ENCODE data around the gene ANKRD40CL.

The ANKRD40CL gene

DNA sequence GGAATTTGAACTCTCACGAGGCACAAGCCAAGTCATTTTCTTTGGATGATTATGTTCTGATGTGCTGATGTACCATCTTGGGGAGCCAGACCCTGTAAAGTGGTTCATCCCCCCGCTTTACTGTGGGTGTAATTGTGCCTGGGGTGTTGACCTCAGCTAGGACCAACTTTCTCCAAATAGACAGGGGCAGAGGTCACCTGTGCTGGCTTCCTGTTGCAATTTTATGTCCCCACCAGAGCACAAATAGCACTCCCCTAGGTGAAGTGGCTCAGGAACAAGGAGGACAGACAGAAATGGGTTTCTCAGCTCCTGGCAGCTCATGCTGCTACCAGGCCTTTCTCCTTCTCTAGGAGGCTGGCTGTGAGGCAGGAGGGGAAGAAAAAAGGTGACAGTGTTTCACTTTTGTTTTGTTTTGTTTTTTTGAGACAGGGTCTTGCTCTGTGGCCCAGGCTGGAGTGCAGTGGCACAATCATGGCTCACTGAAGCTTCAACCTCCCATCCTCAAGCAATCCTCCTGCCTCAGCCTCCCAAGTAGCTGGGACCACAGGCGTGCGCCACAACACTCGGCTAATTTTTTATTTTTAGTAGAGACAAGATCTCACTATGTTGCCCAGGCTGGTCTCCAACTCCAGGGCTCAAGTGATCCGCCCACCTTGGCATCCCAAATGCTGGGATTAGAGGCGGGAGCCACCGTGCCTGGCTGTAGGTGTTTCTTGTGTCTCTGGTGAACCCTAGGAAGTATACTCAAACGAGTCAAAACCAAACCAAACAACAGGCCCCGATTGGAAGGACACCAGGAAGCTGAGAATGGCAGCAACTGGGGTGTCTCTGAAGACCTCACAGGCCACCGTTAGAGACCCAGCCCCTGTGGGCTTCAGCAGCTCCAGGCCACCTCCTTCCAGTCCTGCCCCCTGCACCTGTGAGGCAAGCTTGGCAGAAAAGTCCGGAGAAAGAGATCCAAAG is 35.6 kb upstream of the ANKRD40CL start:
- DNase-seq (ENCODE audit: extremely low read depth, insufficient read length), result no peak
- no peak overlapping the region for H3K4me3 ChIP-seq (replicated peaks; ENCODE audit: low read depth, low read length)
- TF ChIP-seq, protein P1, sequence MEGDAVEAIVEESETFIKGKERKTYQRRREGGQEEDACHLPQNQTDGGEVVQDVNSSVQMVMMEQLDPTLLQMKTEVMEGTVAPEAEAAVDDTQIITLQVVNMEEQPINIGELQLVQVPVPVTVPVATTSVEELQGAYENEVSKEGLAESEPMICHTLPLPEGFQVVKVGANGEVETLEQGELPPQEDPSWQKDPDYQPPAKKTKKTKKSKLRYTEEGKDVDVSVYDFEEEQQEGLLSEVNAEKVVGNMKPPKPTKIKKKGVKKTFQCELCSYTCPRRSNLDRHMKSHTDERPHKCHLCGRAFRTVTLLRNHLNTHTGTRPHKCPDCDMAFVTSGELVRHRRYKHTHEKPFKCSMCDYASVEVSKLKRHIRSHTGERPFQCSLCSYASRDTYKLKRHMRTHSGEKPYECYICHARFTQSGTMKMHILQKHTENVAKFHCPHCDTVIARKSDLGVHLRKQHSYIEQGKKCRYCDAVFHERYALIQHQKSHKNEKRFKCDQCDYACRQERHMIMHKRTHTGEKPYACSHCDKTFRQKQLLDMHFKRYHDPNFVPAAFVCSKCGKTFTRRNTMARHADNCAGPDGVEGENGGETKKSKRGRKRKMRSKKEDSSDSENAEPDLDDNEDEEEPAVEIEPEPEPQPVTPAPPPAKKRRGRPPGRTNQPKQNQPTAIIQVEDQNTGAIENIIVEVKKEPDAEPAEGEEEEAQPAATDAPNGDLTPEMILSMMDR (IDR thresholded peaks at IDR 0.05; ENCODE audit: insufficient read depth, low read length, poor library complexity, severe bottlenecking), result no peak

DNA sequence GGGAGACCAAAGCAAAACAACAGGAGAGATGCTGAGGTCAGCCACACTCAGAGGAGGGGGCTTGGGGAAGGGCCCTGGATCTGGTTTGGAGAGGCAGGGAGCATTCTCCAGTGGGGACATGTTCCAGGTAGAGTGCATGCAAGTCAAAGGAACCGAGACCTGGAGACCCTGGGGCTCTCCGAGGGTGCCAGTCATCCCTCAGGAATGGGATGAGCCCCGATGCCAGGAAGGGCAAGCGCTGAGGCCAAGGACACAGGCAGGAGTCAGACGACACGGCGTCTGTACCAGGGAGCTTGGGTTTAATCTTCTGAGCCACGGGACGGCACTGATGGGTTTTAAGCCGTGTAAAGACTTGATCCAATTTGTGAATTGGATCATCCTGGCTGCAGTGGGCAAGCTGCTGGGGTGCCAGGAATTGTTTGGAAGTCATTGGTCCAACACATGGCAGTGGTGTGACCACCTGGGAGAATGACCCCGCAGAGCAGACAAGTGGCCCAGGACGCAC is 32.9 kb upstream of the ANKRD40CL start:
- TF ChIP-seq, protein P1 (IDR thresholded peaks at IDR 0.05; ENCODE audit: insufficient read depth, low read length, poor library complexity, severe bottlenecking), result no peak
- no peak overlapping the region for H3K4me3 ChIP-seq (replicated peaks; ENCODE audit: low read depth, low read length)
- H3K27me3 ChIP-seq (replicated peaks; ENCODE audit: control insufficient read depth, insufficient read depth, low read length), result no peaks in the 10 kb centered on the region
- no peaks in the 10 kb centered on the region for H3K36me3 ChIP-seq (ENCODE audit: control insufficient read depth, insufficient read depth, low read length)
- no peak for DNase-seq (ENCODE audit: extremely low read depth, insufficient read length)

More for the DNA sequence above, 35.6 kb upstream of the ANKRD40CL start:
- no peaks in the 10 kb centered on the region for H3K27me3 ChIP-seq (replicated peaks; ENCODE audit: control insufficient read depth, insufficient read depth, low read length)
- no peaks in the 10 kb centered on the region for H3K36me3 ChIP-seq (ENCODE audit: control insufficient read depth, insufficient read depth, low read length)

DNA sequence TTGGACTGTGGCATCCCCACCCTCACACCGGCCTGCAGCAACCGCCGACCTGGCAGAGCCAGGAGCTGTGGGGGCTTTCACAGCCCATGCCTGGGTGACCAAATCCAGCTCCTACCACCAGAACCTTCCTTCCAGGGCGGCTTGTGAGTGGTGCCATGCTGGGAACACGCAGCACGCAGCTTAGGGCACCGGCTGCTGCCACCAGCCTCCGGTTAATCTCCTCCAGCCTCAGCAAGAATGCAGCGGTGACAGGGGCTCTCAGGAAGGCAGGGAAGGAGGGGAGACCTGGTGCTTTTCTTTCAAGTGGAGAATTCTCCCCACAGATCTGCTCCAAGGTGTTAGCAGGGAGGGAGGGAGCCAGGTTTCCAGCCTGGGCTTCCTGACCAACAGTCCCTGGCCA is 32.3 kb upstream of the ANKRD40CL start:
- no peak overlapping the region for H3K4me3 ChIP-seq (replicated peaks; ENCODE audit: low read depth, low read length)
- no peaks in the 10 kb centered on the region for H3K27me3 ChIP-seq (replicated peaks; ENCODE audit: control insufficient read depth, insufficient read depth, low read length)
- no peaks in the 10 kb centered on the region for H3K36me3 ChIP-seq (ENCODE audit: control insufficient read depth, insufficient read depth, low read length)
- DNase-seq (ENCODE audit: extremely low read depth, insufficient read length), result no peak
- TF ChIP-seq, protein P1 (IDR thresholded peaks at IDR 0.05; ENCODE audit: insufficient read depth, low read length, poor library complexity, severe bottlenecking), result no peak

DNA sequence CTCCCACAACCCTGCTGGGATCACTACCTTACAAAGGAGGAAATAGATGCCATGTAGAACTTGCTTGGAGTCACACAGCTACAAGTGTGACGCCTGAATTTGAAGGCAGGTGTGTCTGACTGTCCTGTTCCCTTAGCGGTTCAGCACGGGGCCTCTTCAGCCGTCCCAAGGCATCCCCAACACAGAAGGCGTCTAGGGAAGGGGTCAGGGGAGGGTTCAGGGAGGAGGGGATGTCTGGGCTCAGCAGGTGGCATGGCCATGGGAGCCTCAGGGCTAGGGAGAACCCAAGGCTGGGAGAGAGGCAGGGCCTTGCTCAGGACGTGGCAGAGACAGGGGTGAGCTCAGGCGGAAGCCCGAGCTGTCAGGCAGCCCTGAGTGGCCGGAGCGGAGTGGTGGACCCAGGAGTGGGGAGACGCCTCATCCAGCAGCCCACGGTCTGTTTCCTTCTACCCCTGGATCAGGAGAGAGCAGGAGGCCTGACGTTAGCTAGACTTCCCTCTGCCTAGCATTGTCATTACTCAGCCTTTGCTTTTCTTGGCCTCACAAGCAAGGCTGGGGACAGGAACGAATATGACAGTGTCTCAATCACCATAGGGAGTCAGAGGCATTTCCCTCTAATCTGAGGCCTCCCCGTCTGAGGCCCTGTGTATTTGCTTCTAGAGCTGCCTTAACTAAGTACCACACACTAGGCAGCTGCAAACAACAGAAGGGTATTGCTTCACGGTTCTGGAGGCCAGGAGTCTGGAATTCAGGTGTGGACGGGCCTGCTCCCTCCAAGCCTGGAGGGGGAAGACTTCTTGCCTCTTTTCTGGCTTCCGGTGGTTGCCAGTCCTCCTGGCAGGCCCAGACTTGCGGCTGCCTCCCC is 31.3 kb upstream of the ANKRD40CL start:
- DNase-seq (ENCODE audit: extremely low read depth, insufficient read length), result no peak
- no peaks in the 10 kb centered on the region for H3K36me3 ChIP-seq (ENCODE audit: control insufficient read depth, insufficient read depth, low read length)
- H3K27me3 ChIP-seq (replicated peaks; ENCODE audit: control insufficient read depth, insufficient read depth, low read length), result no peaks in the 10 kb centered on the region
- H3K4me3 ChIP-seq (replicated peaks; ENCODE audit: low read depth, low read length), result no peak overlapping the region
- TF ChIP-seq, protein P1 (IDR thresholded peaks at IDR 0.05; ENCODE audit: insufficient read depth, low read length, poor library complexity, severe bottlenecking), result no peak

DNA sequence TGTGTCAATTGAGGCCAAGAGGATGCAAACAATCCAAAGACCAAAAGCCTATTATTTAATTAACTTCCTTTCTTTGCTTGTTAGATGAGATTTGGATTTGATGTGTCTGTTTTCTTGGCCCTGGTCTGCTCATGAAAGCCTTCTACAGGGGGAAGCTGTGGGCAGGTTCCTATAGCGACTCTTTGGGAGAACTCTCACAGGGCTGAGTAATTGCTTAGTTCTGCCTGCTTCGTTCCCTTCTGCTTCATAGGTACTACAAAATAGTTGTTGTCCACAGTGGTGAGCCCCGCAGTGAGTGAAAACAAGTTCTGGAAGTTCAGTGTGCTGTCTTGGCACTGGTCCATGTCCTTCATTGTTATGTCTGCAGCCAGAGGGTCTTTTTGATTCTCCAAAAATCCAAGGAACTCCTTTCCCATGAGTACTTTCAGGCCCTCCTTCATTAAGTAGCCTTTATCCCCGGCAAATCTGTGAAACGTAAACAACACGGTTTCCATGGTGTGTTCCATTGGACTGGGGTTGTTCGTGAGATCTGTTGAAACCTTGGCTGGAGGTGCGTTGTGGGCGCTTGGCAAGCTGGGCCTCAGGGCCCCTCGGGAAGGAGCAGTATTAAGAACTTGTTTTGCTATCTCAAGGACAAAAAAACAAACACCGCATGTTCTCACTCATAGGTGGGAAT is 30.0 kb upstream of the ANKRD40CL start:
- H3K4me3 ChIP-seq (replicated peaks; ENCODE audit: low read depth, low read length), result no peak overlapping the region
- no peaks in the 10 kb centered on the region for H3K36me3 ChIP-seq (ENCODE audit: control insufficient read depth, insufficient read depth, low read length)
- H3K27me3 ChIP-seq (replicated peaks; ENCODE audit: control insufficient read depth, insufficient read depth, low read length), result no peaks in the 10 kb centered on the region
- DNase-seq (ENCODE audit: extremely low read depth, insufficient read length), result no peak
- TF ChIP-seq, protein P1 (IDR thresholded peaks at IDR 0.05; ENCODE audit: insufficient read depth, low read length, poor library complexity, severe bottlenecking), result no peak

Data from GM06990 (cell line).